DOHH2 (cell line): ENCODE measurements around the gene SAP130.

Experiments used
- EZH2phosphoT487 ChIP-seq: fragments of 200-600 bp; sonication (generic); IDR thresholded peaks from 2 replicates; pipeline ENCODE4 v1.6.1; 2017; ENCODE audit warnings: borderline replicate concordance, mild to moderate bottlenecking, antibody characterized with exemption, low read length, moderate library complexity, mixed read lengths
- TF ChIP-seq, protein P1 (sequence below): fragments of 200-600 bp; sonication (generic); IDR thresholded peaks from one replicate; pipeline ENCODE4 v1.5.1; 2014; ENCODE audit warnings: antibody characterized with exemption, mild to moderate bottlenecking, low read depth, low read length; ENCODE audit not compliant: poor library complexity, severe bottlenecking

- TF ChIP-seq, protein P1, sequence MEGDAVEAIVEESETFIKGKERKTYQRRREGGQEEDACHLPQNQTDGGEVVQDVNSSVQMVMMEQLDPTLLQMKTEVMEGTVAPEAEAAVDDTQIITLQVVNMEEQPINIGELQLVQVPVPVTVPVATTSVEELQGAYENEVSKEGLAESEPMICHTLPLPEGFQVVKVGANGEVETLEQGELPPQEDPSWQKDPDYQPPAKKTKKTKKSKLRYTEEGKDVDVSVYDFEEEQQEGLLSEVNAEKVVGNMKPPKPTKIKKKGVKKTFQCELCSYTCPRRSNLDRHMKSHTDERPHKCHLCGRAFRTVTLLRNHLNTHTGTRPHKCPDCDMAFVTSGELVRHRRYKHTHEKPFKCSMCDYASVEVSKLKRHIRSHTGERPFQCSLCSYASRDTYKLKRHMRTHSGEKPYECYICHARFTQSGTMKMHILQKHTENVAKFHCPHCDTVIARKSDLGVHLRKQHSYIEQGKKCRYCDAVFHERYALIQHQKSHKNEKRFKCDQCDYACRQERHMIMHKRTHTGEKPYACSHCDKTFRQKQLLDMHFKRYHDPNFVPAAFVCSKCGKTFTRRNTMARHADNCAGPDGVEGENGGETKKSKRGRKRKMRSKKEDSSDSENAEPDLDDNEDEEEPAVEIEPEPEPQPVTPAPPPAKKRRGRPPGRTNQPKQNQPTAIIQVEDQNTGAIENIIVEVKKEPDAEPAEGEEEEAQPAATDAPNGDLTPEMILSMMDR: no peak
- no peak for TF ChIP-seq EZH2phosphoT487
These were observed 12.4 kb upstream of the SAP130 start for GRCh38 chr2:128040166-128040771.
